GM04504 (cell line): ENCODE data around the gene CLASP1.
A peak's percentile ranks its signal among the peaks of the same experiment; 100 is the strongest.
"Not testable (repeated sequence)": the region's sequence is repeated elsewhere in the genome, so short reads cannot be mapped to it uniquely, and the experiment has no call there.

Experiments used
- DNase-seq: peaks from one replicate; pipeline ENCODE4 v3.0.0-alpha.2; 2012; ENCODE audit warnings: low read depth

The CLASP1 gene

DNA sequence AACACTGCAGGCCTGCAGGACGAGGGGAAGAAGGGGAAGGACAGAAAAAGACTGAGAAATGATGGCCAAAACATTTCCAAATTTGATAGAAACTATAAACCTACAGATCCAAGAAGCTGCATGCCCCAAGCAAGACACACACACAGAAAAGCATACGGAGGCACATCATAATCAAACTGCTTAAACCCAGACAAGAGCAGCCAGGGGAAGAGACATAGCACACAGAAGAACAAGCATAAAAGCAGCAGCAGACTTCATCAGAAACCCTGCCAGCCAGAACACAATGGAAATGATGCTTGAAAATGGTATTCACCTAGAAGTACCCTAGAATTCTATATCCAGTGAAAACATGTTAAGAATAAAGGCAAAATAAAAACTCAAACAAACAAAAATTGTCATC lies 175.8 kb downstream of the CLASP1 start:
- DNase-seq: no peak

GRCh38 chr2:121472470-121472993 lies 176.7 kb downstream of the CLASP1 start:
- DNase-seq: no peak

DNA sequence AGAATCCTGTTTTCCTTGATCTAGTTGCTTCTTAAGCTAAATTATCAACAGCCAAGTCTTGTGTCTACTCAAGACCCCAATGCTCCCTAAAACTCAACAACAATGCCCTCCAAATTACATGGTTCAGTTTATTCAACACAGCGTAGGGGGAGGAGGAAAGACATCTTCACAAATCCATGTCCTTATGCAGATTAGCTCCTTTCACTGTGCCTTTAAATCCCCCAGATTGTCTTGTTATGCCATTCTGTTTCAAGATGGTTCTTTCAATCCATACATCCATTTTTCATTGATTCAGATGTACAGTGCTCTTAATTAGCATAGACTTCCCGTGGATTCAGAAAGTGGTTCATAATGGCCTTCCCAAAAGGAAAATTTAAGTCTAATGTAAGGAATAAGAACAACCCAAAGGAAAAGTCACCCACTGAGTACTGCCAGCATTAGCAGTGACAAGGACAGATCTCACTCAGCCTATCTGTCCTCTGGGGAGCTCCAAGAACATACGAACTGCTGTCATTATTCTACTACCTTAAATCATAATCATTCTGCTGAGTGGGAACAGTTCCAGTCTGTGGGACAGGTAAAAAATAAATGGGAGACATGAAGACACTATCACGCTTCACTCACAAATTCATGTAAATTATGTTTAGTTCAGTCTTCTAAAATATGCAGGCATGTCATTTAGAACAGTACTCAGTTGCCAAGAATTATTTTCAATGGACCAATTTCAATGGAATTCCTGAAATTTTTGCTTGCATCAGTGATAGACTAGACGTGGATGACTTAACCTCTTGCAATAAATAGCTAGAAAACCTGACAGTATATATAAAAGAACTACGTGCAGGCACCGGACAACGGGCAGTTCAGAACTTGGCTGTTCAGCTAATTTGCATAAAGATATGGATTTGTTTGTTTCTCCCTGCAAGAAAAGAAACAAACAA lies 177.5 kb downstream of the CLASP1 start:
- DNase-seq: peak; percentile 20

DNA sequence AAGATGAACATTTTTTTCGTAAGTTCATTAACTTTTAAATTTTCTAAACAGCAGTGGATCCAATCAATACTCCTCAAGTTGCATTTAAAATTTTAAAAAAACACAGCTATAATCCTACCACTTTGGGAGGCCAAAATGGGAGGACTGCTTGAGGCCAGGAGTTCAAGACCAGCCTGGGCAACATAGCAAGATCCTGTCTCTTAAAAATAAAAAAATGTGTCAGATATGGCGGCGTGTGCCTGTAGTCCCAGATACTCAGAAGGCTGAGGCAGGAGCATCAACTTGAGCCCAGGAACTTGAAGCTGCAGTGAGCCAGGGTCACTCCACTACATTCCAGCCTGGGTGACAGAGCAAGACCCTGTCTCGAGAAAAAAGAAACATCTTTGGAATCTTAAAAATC lies 178.3 kb downstream of the CLASP1 start:
- DNase-seq: no peak

- DNase-seq: no peak
These were observed 179.9 kb downstream of the CLASP1 start for GRCh38 chr2:121469356-121469755.

- no peak for DNase-seq
These were observed 180.3 kb downstream of the CLASP1 start for GRCh38 chr2:121468936-121469335.

DNA sequence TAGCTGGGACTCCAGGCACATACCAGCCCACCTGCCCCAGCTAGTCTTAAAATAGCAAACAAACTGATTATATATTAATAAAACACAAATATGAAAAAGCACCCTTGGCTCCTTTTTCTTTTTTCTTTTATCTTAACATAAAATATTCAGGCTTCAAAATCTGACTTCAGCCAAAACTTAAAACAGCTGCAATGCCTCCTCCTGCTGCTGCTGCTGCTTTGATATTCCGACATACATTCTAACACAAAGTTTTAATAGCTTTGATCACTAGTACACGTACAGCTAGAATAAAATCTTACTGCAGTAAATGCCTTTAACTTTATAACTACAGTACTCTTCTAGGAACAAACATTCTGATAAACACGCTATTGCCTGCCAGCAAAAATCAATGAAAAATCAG lies 190.0 kb downstream of the CLASP1 start:
- no peak for DNase-seq

DNA sequence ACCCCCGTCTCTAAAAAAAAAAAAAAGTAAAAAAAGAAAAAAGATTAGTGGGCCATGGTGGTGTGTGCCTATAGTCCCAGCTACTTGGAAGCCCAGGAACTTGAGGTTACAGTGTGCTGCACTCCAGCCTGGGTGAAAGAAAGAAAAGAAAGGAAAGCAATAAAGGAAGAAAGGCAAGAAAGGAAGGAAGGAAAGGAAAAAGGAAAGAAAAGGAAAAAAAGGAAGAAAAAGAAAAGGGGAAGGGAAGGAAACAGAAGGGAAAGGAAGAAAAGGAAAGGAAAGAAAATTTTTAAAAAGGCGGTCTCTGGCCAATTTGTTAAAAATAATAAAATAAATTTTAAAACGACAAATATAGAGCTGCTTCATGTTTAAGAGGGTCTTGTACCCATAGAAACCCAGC lies 192.9 kb downstream of the CLASP1 start:
- no peak for DNase-seq

- no peak for DNase-seq
These were observed 193.8 kb downstream of the CLASP1 start for GRCh38 chr2:121455446-121455845.

- DNase-seq: no peak
These were observed 194.6 kb downstream of the CLASP1 start for GRCh38 chr2:121454549-121455090.

- DNase-seq: no peak
These were observed 197.9 kb downstream of the CLASP1 start for GRCh38 chr2:121451398-121451797.

GRCh38 chr2:121450301-121450700 lies 199.0 kb downstream of the CLASP1 start:
- DNase-seq: no peak

GRCh38 chr2:121446647-121447241 lies 202.5 kb downstream of the CLASP1 start:
- no peak for DNase-seq

GRCh38 chr2:121442889-121443288 lies 206.4 kb downstream of the CLASP1 start:
- DNase-seq: no peak

GRCh38 chr2:121438290-121438689 lies 211.0 kb downstream of the CLASP1 start:
- DNase-seq: not testable (repeated sequence)

- no peak for DNase-seq
These were observed 212.3 kb downstream of the CLASP1 start for GRCh38 chr2:121436918-121437317.

DNA sequence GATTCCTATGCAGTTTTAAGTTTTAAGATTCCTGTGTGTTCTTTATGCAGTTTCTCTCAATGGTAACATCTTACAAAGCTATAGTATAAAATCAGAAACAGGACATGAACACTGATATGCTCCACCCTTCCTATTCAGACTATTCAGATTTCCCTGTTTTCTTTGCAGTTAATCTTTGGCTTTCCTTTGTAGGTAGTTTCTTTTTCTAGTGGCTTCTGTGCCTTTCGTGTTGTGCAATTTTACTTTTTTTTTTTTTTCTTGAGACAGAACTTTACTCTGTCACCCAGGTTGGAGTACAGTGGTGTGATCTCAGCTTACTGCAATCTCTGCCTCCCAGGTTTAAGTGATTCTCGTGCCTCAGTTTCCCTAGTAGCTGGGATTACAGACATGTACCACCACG lies 213.5 kb downstream of the CLASP1 start:
- no peak for DNase-seq

GRCh38 chr2:121431214-121431613 lies 218.0 kb downstream of the CLASP1 start:
- no peak for DNase-seq

DNA sequence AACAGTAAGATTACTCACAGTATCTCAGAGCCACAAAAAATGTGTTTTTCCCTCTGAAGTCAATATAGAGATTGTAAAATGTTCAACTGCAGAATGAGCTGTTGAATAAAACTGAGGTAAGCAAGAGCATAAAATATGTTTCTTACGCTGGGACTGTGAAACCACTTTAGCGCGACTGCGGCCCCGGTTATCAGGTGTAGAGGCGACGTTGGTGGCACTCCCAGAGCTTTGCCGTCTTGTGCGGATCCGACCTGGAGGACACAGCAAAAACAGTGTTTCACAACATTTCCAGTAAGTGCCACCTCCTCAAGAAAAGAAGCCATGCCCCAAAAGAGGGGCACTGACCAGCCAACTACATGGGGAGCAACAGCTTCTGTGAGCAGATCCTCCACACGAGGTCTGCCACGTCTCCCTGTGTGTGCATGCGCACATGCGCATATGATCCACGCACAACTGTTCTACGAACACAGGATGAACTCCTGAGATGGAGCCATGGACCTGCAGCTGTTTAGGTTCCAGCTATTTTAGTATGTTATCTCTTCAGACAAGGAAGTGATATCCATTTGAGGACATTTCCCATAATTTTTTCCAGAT lies 219.2 kb downstream of the CLASP1 start:
- no peak for DNase-seq

GRCh38 chr2:121429119-121429903 lies 220.0 kb downstream of the CLASP1 start:
- no peak for DNase-seq

GRCh38 chr2:121427187-121427689 lies 222.0 kb downstream of the CLASP1 start:
- DNase-seq: no peak

DNA sequence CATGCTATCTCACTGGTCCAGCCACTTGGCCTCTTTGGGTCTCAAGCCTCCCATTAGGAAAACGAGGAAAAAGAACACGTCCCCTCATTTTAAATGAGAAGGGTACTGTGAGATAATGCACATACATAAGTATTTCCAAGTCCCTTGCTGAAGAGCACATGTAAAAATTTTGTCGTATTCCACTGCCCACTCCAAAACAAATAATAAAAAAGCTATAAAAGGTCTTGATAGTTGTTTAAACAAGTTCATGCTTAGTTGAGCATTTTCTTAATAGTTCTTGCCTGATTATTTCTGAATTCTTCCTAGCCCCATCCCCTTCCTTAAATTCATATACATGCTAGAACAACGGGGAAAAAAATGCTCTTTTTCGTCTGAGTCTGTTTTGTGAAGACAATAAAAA lies 228.8 kb downstream of the CLASP1 start:
- no peak for DNase-seq
